ENCODE data around the gene B3GAT3.
A peak's percentile ranks its signal among the peaks of the same experiment; 100 is the strongest.
"Not testable (repeated sequence)": the region's sequence is repeated elsewhere in the genome, so short reads cannot be mapped to it uniquely, and the experiment has no call there.

B3GAT3 gene

DNA sequence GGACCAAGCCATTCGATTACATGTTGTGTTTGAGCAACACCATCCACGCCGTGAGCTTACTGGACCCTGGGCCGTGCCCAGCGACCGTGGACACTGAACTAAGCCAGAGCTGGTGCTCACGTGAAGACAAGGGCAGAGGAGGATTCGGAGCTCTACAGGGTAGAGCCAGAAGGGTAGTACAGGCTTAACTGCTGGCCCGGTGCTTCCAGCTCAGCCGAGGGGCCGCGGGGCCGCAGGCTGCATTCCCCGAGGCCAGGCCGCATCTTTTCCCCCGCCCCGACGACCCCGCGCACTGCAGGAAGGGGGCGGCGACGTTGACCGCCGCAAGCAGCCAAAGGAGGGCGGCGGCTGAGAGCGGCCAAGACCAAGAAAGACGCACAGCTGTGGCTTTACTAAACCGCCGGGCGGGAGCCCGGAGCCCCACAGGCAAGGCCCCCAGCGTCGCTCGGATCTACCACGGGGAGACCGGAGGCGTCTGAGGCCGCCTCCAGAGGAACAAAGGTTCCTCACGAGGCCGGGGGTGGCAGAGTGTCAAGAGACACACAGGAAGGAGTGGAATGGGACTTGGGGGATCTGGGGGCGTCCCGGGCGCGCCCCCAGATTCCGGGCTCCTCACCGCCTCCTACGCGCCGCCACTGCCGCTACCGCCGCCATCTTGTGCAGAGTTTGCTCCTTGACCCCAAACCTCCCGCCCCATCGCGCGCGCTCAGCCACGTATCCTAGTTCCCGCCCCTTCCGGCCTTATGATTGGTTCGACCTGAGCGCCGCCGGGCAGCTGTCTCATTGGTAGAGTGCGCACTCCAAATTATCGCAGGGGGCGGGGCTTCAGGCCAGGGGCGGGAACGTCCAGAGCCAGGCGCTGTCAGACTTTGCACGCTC lies 24.4 kb upstream of the B3GAT3 start, which contains the start of gene GANAB:
Gene GANAB (minus strand): TSS at position 668 of the 879 bp plus-strand sequence. CDS start 14 bp downstream, at position 654.
- DNase-seq: peak; percentile 99

DNA sequence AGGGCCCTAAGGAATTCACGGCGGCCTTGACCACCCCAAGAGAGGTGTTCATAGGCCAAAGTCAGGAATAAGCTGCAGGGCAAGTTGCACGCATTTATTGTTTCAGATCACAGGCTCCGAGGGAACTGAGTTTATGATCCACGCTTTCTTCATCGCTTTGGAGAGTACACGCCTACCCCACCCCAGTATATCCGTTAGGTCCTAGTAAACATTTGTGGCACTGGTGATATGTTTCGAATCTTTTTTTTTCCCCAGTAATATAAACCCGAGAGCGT lies 23.8 kb upstream of the B3GAT3 start:
- DNase-seq: no peak

DNA sequence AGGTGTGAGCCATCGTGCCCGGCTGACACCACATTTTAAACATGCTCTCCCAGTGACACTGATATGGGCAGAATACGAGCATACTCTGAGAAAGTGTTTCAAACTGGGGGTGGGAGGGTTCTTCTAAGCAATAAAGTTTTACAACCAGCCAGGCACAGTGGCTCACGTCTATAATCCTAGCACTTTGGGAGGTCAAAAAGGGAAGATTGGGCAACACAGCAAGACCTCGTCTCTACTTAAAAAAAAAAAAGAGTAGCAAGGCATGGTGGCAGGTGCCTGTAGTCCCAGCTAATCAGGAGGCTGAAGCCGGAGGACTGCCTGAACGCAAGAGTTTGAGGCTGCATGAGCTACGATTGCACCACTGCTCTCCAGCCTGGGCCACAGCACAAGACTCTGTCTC lies 22.4 kb upstream of the B3GAT3 start:
- DNase-seq: no peak

GRCh38 chr11:62632492-62632891 lies 10.7 kb upstream of the B3GAT3 start:
- DNase-seq: no peak

GRCh38 chr11:62627713-62628112 lies 5.9 kb upstream of the B3GAT3 start:
- DNase-seq: no peak

- no peak for DNase-seq
Measured at GRCh38 chr11:62622476-62623089, 797 bp upstream of the B3GAT3 start.

- no peak for DNase-seq
Measured at GRCh38 chr11:62621027-62621566, 689 bp downstream of the B3GAT3 start.

GRCh38 chr11:62616957-62617356 lies 4.8 kb downstream of the B3GAT3 start:
- DNase-seq: not testable (repeated sequence)

DNA sequence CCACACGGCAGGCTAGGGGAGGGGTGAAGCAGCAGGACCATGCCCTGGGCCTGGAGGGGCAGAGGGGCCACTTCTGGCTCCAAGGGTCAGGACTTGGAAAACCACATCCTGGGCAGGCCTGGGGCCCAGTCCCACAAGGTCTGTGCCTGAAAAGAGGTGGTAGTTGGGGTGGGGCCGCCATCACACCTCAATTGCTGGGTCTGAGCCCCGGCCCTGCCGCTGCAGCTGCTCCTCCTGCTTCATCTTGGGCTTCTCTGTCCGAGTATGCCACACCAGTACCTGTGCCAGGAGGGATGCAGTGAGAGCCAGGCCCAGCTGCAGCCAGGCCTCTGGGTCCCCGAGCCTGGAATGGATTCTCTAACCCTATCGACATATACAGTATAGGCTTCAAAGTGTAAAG lies 6.3 kb downstream of the B3GAT3 start:
- no peak for DNase-seq

DNA sequence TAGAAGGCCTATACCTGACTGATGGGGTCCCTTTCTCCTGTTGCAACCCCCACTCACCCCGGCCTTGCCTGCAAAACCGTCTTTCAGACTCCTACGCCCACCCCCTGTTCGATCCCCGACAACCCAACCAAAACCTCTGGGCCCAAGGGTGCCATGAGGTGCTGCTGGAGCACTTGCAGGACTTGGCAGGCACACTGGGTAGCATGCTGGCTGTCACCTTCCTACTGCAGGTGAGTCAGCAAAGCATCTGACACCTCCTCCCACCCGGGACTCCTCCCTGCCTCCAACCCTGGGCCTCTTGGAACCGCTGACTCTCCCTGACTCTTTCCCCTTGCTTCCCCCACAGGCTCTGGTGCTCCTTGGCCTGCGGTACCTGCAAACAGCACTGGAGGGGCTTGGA lies 7.5 kb downstream of the B3GAT3 start:
- DNase-seq: no peak

DNA sequence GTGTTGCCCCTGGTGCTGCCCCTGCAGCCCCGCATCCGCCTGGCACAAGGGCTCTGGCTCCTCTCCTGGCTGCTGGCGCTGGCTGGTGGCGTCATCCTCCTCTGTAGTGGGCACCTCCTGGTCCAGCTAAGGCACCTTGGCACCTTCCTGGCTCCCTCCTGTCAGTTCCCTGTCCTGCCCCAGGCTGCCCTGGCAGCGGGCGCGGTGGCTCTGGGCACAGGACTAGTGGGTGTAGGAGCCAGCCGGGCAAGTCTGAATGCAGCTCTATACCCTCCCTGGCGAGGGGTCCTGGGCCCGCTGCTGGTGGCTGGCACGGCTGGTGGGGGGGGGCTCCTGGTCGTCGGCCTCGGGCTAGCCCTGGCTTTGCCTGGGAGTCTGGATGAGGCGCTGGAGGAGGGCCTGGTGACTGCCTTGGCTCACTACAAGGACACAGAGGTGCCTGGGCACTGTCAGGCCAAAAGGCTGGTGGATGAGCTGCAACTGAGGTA lies 8.5 kb downstream of the B3GAT3 start:
- no peak for DNase-seq

DNA sequence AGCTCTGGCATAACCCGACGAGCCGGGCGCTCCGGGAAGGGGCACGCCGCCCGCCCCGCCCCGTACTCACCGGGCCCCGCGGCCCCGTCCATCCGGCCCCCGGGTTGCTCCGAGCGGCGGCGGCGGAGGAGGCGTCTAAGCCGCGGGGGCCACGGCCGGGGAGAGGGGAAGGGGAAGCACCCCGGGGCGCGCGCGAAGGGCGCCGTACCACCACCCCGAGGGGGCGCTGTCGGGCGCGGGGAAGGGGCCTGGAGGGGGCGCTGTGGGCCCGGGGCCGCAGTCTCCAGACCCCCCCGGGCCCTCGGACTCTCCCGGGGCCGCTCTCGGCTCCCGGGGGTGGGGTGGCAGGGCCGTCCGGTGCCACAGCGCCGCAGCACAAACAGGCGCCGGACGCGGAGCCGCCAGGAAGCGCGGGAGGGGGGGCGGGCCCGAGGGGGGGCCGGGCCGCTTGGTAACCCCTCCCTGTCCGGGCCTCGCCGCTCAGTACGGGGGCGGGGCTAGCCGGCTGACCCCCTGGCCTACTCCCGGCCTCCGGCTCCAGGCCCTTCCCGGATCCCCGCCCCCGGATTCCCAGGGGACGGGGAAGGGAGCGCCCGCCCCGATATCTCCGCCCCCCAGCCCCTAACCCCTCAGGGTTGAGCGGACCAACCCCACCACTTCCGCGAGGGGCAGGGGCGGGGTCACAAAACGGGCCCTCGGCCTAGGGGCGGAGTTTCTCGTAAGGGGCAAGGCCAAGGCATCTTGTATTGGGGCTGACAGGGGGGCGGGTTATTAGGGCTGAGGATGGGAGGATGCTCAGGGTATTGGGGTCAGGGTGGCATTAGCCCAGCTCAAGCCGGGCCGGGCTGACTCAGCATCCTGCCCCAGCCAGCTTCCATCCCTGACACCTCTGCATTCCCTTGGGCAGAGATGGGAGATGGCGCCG lies 9.2 kb downstream of the B3GAT3 start, which contains the start of the genes EML3 and ROM1:
Gene EML3 (minus strand): TSS at position 410 of the 925 bp plus-strand sequence. CDS start 318 bp downstream, at position 92.
Gene ROM1 (plus strand): TSS at position 892 of the 925 bp plus-strand sequence. CDS start 25 bp downstream, at position 917.
- peak; percentile 94 for DNase-seq

GRCh38 chr11:62611705-62612365 lies 10.0 kb downstream of the B3GAT3 start:
- DNase-seq: no peak

DNA sequence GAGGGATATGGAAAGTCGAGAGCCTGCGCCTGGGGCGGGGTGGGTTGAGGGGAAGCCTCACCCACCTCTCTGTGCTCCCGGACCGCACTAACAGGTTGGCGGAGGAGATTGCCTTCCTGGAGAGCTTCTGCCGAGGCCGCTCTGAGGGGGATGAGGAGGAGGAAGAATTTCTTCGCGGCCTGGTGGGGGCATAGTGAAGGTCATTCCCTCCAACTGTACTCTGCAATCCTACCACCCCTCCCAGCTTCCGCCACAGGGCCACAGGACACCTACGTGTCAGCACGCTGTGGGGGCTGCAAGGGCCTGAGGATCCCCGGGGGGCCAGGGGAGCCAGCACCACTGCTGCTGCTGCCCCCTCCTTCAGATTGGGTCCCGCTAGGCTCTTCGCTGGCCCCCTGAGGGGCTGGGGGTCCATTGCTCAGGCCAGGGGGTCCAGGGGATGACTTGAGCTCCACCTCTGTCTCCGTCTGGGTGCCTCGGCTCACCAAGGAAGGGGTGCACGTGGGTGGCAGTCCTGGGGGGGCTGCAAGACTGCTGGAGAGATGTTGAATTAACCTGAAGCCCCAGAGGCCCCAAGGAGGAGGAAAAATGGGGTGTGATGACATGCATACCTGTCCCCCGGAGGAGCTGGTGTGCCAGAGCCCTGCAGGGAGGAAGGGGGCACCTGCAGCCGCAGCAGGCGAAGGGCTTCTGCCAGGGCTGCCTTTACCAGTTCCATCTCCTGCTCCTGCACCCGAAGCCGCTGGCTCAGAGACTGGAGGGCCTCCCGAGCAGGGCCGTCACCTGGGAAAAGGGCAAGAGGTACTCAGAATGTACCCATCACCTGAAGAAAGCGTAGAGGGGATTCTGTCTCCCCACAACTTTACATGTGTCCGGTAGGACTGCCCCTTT lies 10.7 kb downstream of the B3GAT3 start:
- DNase-seq: no peak

- no peak for DNase-seq
Measured at GRCh38 chr11:62610403-62610802, 11.4 kb downstream of the B3GAT3 start.

GRCh38 chr11:62608776-62609175 lies 13.0 kb downstream of the B3GAT3 start:
- DNase-seq: no peak

DNA sequence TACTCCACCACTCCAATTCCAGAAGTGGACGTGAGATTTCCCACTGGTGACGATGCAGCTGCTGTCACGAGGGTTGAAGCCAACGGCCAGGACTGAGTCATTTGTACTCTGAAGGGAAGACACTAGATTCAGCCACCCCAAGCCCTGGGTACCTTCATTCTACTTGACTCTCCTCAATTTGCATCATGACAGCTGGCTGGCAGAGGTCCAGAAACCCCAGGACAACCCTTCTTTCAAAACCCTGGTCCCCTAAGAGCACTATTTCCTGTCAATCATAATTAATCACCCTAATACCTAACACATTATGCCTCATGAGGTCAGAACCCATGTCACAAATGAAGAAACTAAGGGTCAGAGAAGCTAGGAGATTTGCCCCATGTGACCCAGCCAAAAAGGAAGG lies 14.1 kb downstream of the B3GAT3 start:
- no peak for DNase-seq

GRCh38 chr11:62605902-62606301 lies 15.9 kb downstream of the B3GAT3 start:
- DNase-seq: no peak

DNA sequence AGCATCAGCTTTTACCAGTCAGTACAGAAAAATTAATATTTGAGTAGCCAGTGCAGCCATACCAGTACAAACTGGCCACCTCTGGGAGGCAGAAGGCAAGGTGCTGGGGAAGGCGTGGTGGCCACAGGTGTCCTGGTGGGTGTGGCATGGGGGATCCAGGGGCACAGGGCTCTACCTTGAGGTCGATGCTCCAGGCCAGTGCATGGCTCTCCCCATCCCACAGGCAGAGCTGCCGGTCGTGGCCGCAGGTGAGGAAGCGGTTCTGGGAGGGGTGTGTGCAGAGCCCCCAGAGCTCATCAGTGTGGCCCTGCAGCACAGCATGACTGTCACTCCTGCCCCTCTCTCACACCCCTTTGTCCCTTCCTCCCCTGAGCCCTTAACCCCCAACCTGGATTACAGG lies 16.3 kb downstream of the B3GAT3 start:
- DNase-seq: no peak

DNA sequence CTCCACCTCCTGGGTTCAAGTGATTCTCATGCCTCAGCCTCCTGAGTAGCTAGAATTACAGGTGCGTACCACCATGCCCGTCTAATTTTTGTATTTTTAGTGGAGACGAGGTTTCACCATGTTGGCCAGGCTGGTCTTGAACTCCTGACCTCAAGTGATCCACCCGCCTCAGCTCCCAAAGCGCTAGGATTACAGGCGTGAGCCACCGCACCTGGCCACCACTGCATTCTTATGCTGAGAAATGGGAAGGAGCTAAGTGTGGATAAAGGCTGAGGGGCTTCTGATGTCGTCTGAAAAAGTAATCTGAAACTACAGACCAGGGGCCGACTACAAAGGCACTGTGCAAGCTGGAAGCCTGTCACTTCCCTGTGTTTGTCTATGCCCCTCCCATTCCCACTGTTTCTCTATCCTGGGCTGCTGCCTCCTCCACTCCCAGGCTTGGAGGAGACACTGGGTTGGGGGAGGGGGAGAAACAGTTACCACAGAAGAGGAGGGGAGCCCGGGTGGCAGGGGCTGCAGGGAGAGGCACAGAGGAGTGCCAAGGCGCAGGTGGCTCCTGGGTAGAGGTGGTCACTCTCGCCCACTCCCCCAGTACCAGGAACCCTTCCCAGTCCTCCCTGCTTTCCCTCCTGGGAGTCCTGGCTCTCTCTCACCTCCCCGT lies 17.2 kb downstream of the B3GAT3 start:
- no peak for DNase-seq

Data from CD4-positive, alpha-beta T cell treated with Interleukin-17A for 1 hour (primary cell).